Stimulated activated effector memory CD8-positive, alpha-beta T cell treated with anti-CD3 and anti-CD28 coated beads, Interleukin-12 subunit alpha, Interleukin-12 subunit beta, amount 100 ng/mL, for 72 hours (primary cell): ENCODE data around the gene C4B.

Experiments
- ATAC-seq: fragments of 150-1000 bp; cut with Tn5 transposase; 2 replicates; pipeline ENCODE4 v1.10.0; 2021
- DNase-seq, 2 donors: peaks; one replicate each; pipeline ENCODE4 v3.0.0; 2021 to 2022; ENCODE audit warnings: low spot score in 2 of 2
- H3K27ac Mint-ChIP-seq: one replicate; pipeline ENCODE4 v1.8.0; 2022; ENCODE audit warnings: mild to moderate bottlenecking, mixed read lengths
- H3K36me3 Mint-ChIP-seq: one replicate; pipeline ENCODE4 v1.8.0; 2022; ENCODE audit warnings: mild to moderate bottlenecking, mixed read lengths
- H3K4me1 Mint-ChIP-seq: one replicate; pipeline ENCODE4 v1.8.0; 2022; ENCODE audit warnings: mixed read lengths
- H3K4me3 Mint-ChIP-seq: one replicate; pipeline ENCODE4 v1.8.0; 2022; ENCODE audit warnings: mild to moderate bottlenecking, mixed read lengths
- H3K9me3 Mint-ChIP-seq: one replicate; pipeline ENCODE4 v1.8.0; 2022; ENCODE audit warnings: mixed read lengths

Gene C4B

GRCh38 chr6:32073613-32074012, 59.0 kb downstream of the C4B start:
- Mint-ChIP-seq H3K4me3 (no peak overlapping the region), H3K4me1 (no peaks in the 10 kb centered on the region), H3K36me3 (no peaks in the 10 kb centered on the region), H3K27ac (no peak overlapping the region), H3K9me3 (no peaks in the 10 kb centered on the region)
- ATAC-seq (no peak), DNase-seq (no peak)

- Mint-ChIP-seq H3K4me3 (no peak overlapping the region), H3K27ac (peak overlapping the region; percentile 13), H3K36me3 (no peaks in the 10 kb centered on the region), H3K9me3 (no peaks in the 10 kb centered on the region), H3K4me1 (no peaks in the 10 kb centered on the region)
- DNase-seq (no peak), ATAC-seq (no peak)
Measured at GRCh38 chr6:32074996-32075532, 60.5 kb downstream of the C4B start.

GRCh38 chr6:32075781-32076180, 61.2 kb downstream of the C4B start:
- ATAC-seq, result no peak
- no peaks in the 10 kb centered on the region for H3K9me3 Mint-ChIP-seq
- DNase-seq, result no peak
- H3K27ac Mint-ChIP-seq, result no peak overlapping the region
- no peaks in the 10 kb centered on the region for H3K36me3 Mint-ChIP-seq
- no peak overlapping the region for H3K4me3 Mint-ChIP-seq
- peaks cover 3% of the 10 kb centered on the region for H3K4me1 Mint-ChIP-seq

GRCh38 chr6:32076321-32076809, 61.8 kb downstream of the C4B start:
- H3K36me3 Mint-ChIP-seq, result no peaks in the 10 kb centered on the region
- no peaks in the 10 kb centered on the region for H3K9me3 Mint-ChIP-seq
- DNase-seq, result no peak
- no peak overlapping the region for H3K4me3 Mint-ChIP-seq
- H3K4me1 Mint-ChIP-seq, result peaks cover 6% of the 10 kb centered on the region
- no peak for ATAC-seq
- no peak overlapping the region for H3K27ac Mint-ChIP-seq

GRCh38 chr6:32079566-32080290, 65.1 kb downstream of the C4B start:
- peaks cover 6% of the 10 kb centered on the region for H3K4me1 Mint-ChIP-seq
- H3K9me3 Mint-ChIP-seq, result no peaks in the 10 kb centered on the region
- H3K27ac Mint-ChIP-seq, result no peak overlapping the region
- DNase-seq (no peak), ATAC-seq (no peak)
- no peak overlapping the region for H3K4me3 Mint-ChIP-seq
- H3K36me3 Mint-ChIP-seq, result no peaks in the 10 kb centered on the region

GRCh38 chr6:32081168-32081990, 66.8 kb downstream of the C4B start:
- Mint-ChIP-seq H3K36me3 (no peaks in the 10 kb centered on the region), H3K9me3 (no peaks in the 10 kb centered on the region), H3K4me1 (peaks cover 14% of the 10 kb centered on the region), H3K27ac (peak overlapping the region; percentile 18), H3K4me3 (no peak overlapping the region)
- DNase-seq (no peak), ATAC-seq (peak; percentile 34)

- Mint-ChIP-seq H3K9me3 (no peaks in the 10 kb centered on the region), H3K4me3 (no peak overlapping the region), H3K4me1 (peaks cover 23% of the 10 kb centered on the region), H3K27ac (no peak overlapping the region), H3K36me3 (no peaks in the 10 kb centered on the region)
- DNase-seq (no peak), ATAC-seq (no peak)
Measured at GRCh38 chr6:32082478-32082877, 67.9 kb downstream of the C4B start.

GRCh38 chr6:32082935-32083334, 68.3 kb downstream of the C4B start:
- Mint-ChIP-seq H3K36me3 (no peaks in the 10 kb centered on the region), H3K4me1 (peaks cover 23% of the 10 kb centered on the region), H3K27ac (no peak overlapping the region), H3K9me3 (no peaks in the 10 kb centered on the region), H3K4me3 (no peak overlapping the region)
- ATAC-seq (no peak), DNase-seq (no peak)

GRCh38 chr6:32083812-32084768, 69.5 kb downstream of the C4B start:
- no peak for DNase-seq
- Mint-ChIP-seq H3K27ac (no peak overlapping the region), H3K36me3 (no peaks in the 10 kb centered on the region), H3K4me1 (peaks cover 24% of the 10 kb centered on the region), H3K9me3 (no peaks in the 10 kb centered on the region), H3K4me3 (no peak overlapping the region)
- no peak for ATAC-seq

- Mint-ChIP-seq H3K9me3 (no peaks in the 10 kb centered on the region), H3K36me3 (no peaks in the 10 kb centered on the region), H3K27ac (no peak overlapping the region), H3K4me3 (no peak overlapping the region), H3K4me1 (peaks cover 28% of the 10 kb centered on the region)
- ATAC-seq, result no peak
- DNase-seq, result no peak
Measured at GRCh38 chr6:32084780-32085179, 70.2 kb downstream of the C4B start.
